Hepatocyte (in vitro differentiated cells): ENCODE results near the gene CCDC88C.

Experiments used
- CTCF ChIP-seq: fragments of 200-600 bp; sonication (generic); IDR thresholded peaks from 2 replicates; pipeline ENCODE4 v1.5.1; 2016; ENCODE audit warnings: antibody characterized with exemption, mild to moderate bottlenecking; ENCODE audit not compliant: poor library complexity
- EZH2 ChIP-seq: fragments of 200-600 bp; sonication (generic); IDR thresholded peaks from 2 replicates; pipeline ENCODE4 v1.6.1; 2016; ENCODE audit warnings: antibody characterized with exemption, mild to moderate bottlenecking, borderline replicate concordance

GRCh38 chr14:91414475-91414833 lies 3.2 kb downstream of the CCDC88C start:
- TF ChIP-seq EZH2 (no peak), CTCF (no peak)
